ENCODE data around the gene IMMT.

Gene IMMT

GRCh38 chr2:86226636-86227520 lies 31.6 kb upstream of the IMMT start:
- DNase-seq (ENCODE audit: low read depth in 3 of 3, low spot score in 1 of 3), result no peak

DNA sequence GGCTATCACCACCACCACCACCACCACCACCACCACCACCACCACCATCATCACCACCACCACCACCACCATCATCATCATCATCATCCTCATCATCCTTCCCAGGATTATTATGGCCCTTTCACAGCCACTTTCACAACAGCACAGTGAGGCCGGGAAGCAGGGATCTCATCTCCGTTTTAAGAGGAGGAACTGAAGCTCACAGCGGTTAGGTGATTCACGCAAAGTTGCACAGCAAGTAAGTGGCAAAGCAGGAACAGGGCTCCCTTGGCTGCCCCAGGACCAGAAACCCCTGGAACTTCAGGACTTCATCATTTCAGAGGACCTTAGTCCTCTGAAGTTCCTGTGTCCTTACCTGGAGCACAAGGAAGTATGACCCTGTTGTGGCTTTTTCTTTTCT lies 30.8 kb upstream of the IMMT start:
- DNase-seq (ENCODE audit: low read depth in 3 of 3, low spot score in 1 of 3), result no peak

- peak in 1 of 3 donors; percentile 22 for DNase-seq (ENCODE audit: low read depth in 3 of 3, low spot score in 1 of 3)
Measured at GRCh38 chr2:86225581-86225980, 30.3 kb upstream of the IMMT start.

DNA sequence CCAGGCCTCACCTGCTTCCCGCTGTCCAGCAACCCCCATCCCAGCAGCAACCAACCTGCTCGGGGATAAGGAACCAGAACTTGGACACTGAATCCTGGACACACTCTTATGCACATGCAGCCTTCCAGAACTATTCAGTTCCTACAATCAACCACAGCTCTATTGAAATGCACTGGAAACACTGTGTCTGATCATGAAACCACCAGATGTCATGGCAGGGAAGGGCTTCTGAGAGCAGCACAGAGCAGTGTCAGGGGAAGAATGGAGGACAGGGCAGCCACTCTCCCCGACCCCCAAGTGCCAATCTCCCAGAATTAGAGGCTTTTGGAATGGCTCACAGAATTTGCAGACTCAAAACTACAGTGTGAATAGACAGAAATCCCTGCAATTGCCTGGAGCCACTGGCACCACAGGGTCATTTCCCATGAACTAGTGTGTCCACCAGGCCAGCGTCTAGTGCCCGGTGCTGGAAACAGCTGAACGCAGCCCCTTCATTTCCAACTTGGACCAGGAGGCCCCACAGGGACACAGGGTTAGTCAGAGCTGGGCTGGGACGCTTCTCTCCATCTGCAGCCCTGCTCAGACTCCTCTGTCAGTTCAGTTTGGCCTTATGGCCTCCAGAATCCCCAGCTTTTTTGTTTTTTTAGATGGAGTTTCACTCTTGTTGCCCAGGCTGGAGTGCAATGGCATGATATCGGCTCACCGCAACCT lies 29.5 kb upstream of the IMMT start:
- DNase-seq (ENCODE audit: low read depth in 3 of 3, low spot score in 1 of 3), result no peak

DNA sequence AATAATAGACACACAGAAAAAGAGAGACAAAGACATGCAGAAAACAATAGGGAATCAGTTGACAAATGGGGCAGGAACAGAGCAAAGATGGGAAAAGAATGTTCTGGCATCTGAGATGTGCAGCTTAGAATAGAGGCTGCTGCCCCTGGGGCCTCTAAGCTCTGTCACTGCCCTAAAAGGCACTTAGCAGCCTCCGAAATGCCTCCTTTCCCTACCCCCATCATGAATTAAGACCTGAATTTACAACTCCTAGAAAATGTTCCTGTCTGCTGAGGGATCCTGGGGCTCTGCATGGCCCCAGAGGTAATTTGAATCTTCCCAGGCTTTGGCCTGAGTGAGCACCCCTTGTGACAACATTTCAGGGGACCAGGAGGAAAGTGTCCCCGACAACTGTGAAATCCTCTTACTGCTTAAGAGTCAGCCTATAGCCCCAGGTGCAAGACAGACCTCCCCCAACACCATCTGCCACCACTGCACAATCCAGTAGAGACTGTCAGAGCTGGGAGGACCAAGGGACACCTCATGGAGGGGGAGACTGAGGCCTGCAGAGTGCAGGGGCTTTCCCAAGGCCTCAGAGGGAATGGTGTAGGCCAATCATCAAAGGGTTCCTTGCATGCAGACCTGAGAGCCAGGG lies 28.8 kb upstream of the IMMT start:
- DNase-seq (ENCODE audit: low read depth in 3 of 3, low spot score in 1 of 3), result no peak

DNA sequence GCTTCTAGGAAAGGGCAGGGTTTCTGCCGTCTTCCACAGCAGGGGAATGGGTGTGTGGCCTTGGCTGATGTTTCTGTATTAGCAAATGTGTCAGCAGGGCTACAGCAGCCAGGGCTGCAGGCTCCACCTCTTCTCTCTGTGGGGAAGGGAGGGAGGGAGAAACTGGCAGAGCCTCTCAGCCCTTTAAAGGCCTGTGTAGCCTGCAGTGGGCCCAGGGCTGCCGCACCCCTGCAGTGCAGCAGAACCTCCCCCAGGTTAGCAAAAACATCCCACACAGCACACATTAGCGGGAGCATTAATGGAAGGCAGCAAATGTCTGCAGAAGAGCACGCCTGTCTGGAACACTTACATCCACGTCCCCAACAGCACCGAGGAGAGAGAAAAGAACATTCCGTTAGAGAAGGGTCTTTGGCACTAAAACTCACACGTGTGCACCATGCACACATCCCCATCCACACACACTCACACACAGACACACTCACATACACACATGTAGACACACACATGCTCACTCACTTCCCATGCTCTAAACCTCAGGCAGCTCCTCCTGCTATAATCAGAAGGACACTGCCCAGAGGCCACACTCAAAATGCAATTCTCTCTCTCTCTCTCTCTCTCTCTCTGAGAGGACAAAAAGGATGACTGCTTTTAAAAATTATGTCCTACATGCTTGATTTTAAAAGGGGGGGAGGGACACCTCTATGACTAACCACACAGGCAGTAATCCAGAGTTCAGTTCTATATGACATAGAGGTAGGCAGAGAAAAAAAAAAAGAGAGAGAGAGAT lies 28.1 kb upstream of the IMMT start:
- DNase-seq (ENCODE audit: low read depth in 3 of 3, low spot score in 1 of 3), result no peak

DNA sequence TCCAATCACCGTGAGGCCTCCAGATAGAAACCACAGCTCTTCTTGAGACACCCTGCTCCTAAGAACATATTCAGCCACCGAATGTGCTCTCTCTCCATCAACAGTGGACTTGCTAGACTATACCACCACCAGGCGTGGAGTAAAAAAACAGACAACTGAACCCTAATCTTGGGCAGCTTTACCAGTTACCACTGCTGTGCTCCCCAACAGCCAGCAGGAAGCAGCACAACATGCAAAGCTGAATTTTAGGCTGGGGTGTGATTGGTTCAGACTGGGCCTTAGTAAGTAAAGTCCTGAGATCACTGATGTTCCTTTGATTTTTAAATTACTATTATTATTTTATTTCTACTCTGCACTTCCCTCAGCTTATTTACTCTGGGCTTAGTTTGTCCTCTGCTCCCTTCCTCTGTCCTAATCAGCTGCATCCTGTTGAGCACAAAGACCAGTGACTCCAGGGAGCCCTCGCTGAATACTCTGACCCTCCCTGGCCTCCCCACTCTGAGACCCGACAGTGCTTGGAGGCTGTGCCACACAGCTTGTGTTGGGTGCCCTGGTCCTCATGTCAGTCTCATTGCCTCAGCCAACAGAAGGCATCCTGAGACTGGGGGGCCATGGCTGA lies 25.9 kb upstream of the IMMT start:
- DNase-seq (ENCODE audit: low read depth in 3 of 3, low spot score in 1 of 3), result peak in 1 of 3 donors; percentile 42

DNA sequence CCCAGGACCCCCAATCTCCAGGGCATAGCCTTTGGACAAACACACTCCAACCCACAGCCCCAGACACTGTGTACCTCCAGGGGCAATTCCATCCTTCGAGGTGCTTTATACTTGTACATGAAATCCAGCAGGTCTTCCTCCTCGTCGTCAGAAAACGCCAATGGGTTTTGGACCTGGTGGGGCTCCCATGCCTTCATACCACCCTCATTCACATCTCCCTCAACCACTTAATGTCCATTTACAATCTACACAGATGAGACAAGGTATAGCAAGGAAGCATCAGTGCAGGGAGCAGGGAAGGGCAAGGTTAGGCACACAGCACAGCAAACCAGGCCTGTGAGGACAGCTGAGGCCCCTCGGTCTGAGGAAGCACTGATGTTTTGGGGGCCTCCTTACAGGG lies 24.6 kb upstream of the IMMT start:
- no peak for DNase-seq (ENCODE audit: low read depth in 3 of 3, low spot score in 1 of 3)

DNA sequence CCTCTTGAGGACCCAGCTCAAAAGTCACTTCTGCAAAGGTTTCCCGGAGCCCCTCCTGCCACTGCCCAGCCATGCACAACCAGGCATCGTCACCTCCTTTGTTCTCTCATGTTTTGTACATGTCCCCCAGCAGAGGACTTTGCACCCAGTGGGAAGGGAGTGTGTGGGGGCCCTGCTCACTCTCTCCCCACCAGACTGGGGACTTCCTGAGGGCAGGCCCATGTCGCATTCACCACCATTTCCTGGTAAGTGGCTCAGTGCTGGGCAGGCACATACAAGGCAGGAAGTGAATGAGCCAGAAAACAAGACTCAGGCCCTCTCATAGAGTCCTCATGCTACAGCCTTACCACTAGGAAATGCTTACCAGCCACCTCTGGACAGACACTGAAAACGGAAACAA lies 22.9 kb upstream of the IMMT start:
- DNase-seq (ENCODE audit: low read depth in 3 of 3, low spot score in 1 of 3), result no peak

GRCh38 chr2:86216575-86217555 lies 21.6 kb upstream of the IMMT start:
- no peak for DNase-seq (ENCODE audit: low read depth in 3 of 3, low spot score in 1 of 3)

GRCh38 chr2:86214503-86214832 lies 19.2 kb upstream of the IMMT start:
- DNase-seq (ENCODE audit: low read depth in 3 of 3, low spot score in 1 of 3), result no peak

GRCh38 chr2:86213699-86214502 lies 18.6 kb upstream of the IMMT start:
- no peak for DNase-seq (ENCODE audit: low read depth in 3 of 3, low spot score in 1 of 3)

GRCh38 chr2:86213056-86213455 lies 17.8 kb upstream of the IMMT start:
- DNase-seq (ENCODE audit: low read depth in 3 of 3, low spot score in 1 of 3), result no peak

GRCh38 chr2:86211796-86212188 lies 16.5 kb upstream of the IMMT start:
- no peak for DNase-seq (ENCODE audit: low read depth in 3 of 3, low spot score in 1 of 3)

GRCh38 chr2:86211033-86211795 lies 16.0 kb upstream of the IMMT start:
- DNase-seq (ENCODE audit: low read depth in 3 of 3, low spot score in 1 of 3), result no peak

GRCh38 chr2:86204458-86204857 lies 9.2 kb upstream of the IMMT start:
- DNase-seq (ENCODE audit: low read depth in 3 of 3, low spot score in 1 of 3), result no peak

- DNase-seq (ENCODE audit: low read depth in 3 of 3, low spot score in 1 of 3), result no peak
Measured at GRCh38 chr2:86203614-86204013, 8.4 kb upstream of the IMMT start.

DNA sequence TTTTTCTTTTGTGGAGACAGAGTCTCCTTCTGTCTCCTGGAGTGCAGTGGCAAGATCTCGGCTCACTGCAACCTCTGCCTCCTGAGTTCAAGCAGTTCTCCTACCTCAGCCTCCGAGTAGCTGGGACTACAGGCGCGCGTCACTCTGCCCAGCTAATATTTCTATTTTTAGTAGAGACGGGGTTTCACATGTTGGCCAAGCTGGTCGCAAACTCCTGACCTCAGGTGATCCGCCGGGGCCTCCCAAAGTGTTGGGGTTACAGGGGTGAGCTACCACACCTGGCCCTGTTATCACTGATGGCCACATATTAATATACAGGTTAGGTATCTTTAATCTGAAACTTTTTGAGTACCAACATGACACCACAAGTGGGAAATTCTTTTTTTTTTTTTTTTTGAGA lies 7.4 kb upstream of the IMMT start:
- no peak for DNase-seq (ENCODE audit: low read depth in 3 of 3, low spot score in 1 of 3)
